ENCODE measurements around the gene ZCCHC13. TPM values are rescaled to one million over a fixed set of nuclear protein-coding genes. Genes with fewer than 3 reads are reported as not detected.

The ZCCHC13 gene
- total and polyA plus RNA-seq, 2 of the 13 experiments (the other 11 are each of a cell fraction or from before 2014, with no cell fraction given) = not detected

DNA sequence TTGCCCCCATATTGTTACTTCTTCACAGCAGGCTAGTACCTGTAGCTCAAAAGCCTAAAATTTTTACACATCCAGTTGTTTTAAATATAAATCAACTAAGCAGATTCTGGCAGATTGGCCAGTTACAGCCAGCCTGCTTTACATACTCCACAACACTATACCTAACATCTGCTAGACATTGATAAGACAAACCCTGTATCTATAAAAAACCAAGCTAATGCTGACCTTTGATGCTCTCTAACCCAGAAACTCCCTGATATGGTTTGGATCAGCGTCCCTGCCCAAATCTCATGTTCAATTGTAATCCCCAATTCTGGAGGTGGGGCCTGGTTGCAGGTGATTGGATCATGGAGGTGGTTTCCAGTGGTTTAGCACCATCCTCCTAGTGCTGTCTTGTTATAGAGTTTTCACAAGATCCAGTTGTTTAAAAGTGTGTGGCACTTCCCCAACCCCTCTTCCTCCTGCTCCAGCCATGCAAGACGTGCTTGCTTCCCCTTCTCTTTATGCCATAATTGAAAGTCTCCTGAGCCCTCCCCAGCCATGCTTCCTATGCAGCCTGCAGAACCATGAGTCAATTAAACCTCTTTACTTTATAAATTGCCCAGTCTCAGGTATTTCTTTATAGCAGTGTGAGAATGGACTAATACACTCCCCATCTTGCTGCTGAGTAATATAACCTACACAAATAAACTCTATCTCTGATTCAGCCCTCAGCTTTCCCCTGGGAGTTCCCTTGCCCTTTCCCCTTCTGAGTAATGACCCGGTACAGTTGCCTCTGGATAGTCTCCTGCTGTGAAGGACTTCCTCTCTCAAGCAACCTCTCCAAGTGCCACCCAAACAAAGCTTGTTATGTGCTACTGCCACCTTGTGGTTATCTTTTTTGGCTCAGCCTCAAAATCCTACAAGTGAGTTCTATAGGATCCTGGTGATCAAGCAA, 39.6 kb downstream of the ZCCHC13 start:
- peak; percentile 82 for ATAC-seq
- in situ Hi-C loops (cut with HindIII; ENCODE audit: extremely low pct_ligation_motif_present, low pct_unique_long_range_greater_than_20kb) = loop anchor here (10.0 kb wide), 1 partner anchor 489 kb away; the partner anchor contains the start of gene XIST
- whole genome bisulfite sequencing (ENCODE audit: low lambda C conversion rate) = 44% methylated on average over 2 of the region's 3 CpGs
- TF ChIP-seq ZNF746 (CRISPR knock-in tag; IDR thresholded peaks at IDR 0.05) (no peak), PHF20 (CRISPR knock-in tag; IDR thresholded peaks at IDR 0.05) (no peak), RFXAP (CRISPR knock-in tag; IDR thresholded peaks at IDR 0.05; ENCODE audit: borderline replicate concordance) (no peak), ZIK1 (CRISPR knock-in tag; IDR thresholded peaks at IDR 0.05; ENCODE audit: borderline replicate concordance, low read depth) (no peak), TBX3 (IDR thresholded peaks at IDR 0.05; ENCODE audit: borderline replicate concordance) (no peak), STAG1 (CRISPR knock-in tag; IDR thresholded peaks at IDR 0.05) (peak; percentile 73), ZNF850 (CRISPR knock-in tag; conservative IDR thresholded peaks at IDR 0.05) (no peak), ZNF816 (CRISPR knock-in tag; IDR thresholded peaks at IDR 0.05; ENCODE audit: borderline replicate concordance) (no peak), SRSF4 (IDR thresholded peaks at IDR 0.05; ENCODE audit: low read depth, low read length, poor library complexity, severe bottlenecking) (no peak), ZSCAN25 (CRISPR knock-in tag; IDR thresholded peaks at IDR 0.05) (no peak), ZNF616 (CRISPR knock-in tag; IDR thresholded peaks at IDR 0.05; ENCODE audit: low read depth) (no peak), SMAD3 (CRISPR knock-in tag; IDR thresholded peaks at IDR 0.05) (no peak), SMC3 (IDR thresholded peaks at IDR 0.05; ENCODE audit: low read length) (peak; percentile 62)
- TF ChIP-seq, protein P1, sequence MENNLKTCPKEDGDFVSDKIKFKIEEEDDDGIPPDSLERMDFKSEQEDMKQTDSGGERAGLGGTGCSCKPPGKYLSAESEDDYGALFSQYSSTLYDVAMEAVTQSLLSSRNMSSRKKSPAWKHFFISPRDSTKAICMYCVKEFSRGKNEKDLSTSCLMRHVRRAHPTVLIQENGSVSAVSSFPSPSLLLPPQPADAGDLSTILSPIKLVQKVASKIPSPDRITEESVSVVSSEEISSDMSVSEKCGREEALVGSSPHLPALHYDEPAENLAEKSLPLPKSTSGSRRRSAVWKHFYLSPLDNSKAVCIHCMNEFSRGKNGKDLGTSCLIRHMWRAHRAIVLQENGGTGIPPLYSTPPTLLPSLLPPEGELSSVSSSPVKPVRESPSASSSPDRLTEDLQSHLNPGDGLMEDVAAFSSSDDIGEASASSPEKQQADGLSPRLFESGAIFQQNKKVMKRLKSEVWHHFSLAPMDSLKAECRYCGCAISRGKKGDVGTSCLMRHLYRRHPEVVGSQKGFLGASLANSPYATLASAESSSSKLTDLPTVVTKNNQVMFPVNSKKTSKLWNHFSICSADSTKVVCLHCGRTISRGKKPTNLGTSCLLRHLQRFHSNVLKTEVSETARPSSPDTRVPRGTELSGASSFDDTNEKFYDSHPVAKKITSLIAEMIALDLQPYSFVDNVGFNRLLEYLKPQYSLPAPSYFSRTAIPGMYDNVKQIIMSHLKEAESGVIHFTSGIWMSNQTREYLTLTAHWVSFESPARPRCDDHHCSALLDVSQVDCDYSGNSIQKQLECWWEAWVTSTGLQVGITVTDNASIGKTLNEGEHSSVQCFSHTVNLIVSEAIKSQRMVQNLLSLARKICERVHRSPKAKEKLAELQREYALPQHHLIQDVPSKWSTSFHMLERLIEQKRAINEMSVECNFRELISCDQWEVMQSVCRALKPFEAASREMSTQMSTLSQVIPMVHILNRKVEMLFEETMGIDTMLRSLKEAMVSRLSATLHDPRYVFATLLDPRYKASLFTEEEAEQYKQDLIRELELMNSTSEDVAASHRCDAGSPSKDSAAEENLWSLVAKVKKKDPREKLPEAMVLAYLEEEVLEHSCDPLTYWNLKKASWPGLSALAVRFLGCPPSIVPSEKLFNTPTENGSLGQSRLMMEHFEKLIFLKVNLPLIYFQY (CRISPR knock-in tag; IDR thresholded peaks at IDR 0.05; ENCODE audit: borderline replicate concordance) = no peak
- TF ChIP-seq, protein P2, sequence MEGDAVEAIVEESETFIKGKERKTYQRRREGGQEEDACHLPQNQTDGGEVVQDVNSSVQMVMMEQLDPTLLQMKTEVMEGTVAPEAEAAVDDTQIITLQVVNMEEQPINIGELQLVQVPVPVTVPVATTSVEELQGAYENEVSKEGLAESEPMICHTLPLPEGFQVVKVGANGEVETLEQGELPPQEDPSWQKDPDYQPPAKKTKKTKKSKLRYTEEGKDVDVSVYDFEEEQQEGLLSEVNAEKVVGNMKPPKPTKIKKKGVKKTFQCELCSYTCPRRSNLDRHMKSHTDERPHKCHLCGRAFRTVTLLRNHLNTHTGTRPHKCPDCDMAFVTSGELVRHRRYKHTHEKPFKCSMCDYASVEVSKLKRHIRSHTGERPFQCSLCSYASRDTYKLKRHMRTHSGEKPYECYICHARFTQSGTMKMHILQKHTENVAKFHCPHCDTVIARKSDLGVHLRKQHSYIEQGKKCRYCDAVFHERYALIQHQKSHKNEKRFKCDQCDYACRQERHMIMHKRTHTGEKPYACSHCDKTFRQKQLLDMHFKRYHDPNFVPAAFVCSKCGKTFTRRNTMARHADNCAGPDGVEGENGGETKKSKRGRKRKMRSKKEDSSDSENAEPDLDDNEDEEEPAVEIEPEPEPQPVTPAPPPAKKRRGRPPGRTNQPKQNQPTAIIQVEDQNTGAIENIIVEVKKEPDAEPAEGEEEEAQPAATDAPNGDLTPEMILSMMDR (CRISPR knock-in tag; IDR thresholded peaks at IDR 0.05) = peak; percentile 75
- TF ChIP-seq, protein P3, sequence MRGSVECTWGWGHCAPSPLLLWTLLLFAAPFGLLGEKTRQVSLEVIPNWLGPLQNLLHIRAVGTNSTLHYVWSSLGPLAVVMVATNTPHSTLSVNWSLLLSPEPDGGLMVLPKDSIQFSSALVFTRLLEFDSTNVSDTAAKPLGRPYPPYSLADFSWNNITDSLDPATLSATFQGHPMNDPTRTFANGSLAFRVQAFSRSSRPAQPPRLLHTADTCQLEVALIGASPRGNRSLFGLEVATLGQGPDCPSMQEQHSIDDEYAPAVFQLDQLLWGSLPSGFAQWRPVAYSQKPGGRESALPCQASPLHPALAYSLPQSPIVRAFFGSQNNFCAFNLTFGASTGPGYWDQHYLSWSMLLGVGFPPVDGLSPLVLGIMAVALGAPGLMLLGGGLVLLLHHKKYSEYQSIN (CRISPR knock-in tag; IDR thresholded peaks at IDR 0.05; ENCODE audit: borderline replicate concordance) = no peak

More for the DNA sequence above, 39.6 kb downstream of the ZCCHC13 start:
- H3K36me3 ChIP-seq (replicated peaks in 1 of 2; ENCODE audit: control insufficient read depth in 1 of 2, insufficient read depth in 2 of 2, low read length in 2 of 2) = no peaks in the 10 kb centered on the region
- no peaks in the 10 kb centered on the region for H4K20me1 ChIP-seq (ENCODE audit: insufficient read depth, low read length)
- FAIRE-seq = peak; percentile 94
- H3K79me2 ChIP-seq (ENCODE audit: insufficient read depth, low read length) = no peaks in the 10 kb centered on the region
- DNase-seq (ENCODE audit: low spot score) = peak; percentile 60
- H3K4me1 ChIP-seq (ENCODE audit: insufficient read depth, low read length) = no peaks in the 10 kb centered on the region
- no peak overlapping the region for H3K27ac ChIP-seq (ENCODE audit: extremely low read length, insufficient read depth, low read length)
- H3K4me3 ChIP-seq (replicated peaks in 1 of 3; ENCODE audit: insufficient read depth in 1 of 3, low read depth in 2 of 3, low read length in 3 of 3) = no peak overlapping the region
- H3K4me2 ChIP-seq (ENCODE audit: low read depth, low read length) = no peak overlapping the region
- H3K9ac ChIP-seq (ENCODE audit: insufficient read depth, low read depth, low read length) = no peak overlapping the region
- no TSS peak for BruUV-seq (replicated peaks)
- H3K9me3 ChIP-seq (ENCODE audit: low read length) = no peaks in the 10 kb centered on the region
- no peak overlapping the region for H2AFZ ChIP-seq (ENCODE audit: low read length)
- intact Hi-C loops (cut with micrococcal nuclease; ENCODE audit: unreplicated experiment) = loop anchor here (1.0 to 10.0 kb wide), 3 partner anchors 49 to 488 kb away; no protein-coding TSS in a partner anchor
- H3K27me3 ChIP-seq (ENCODE audit: control insufficient read depth in 1 of 2, insufficient read depth in 2 of 2, low read length in 2 of 2) = no peaks in the 10 kb centered on the region
- ChIA-PET POLR2A (no interaction called here), CTCF (ENCODE audit: low intra/inter-chr PET ratio, low total read pairs) (interaction anchor here (1.2 kb wide), 1 partner anchor 488 kb away, joined by 5 read pairs; no protein-coding TSS in a partner anchor)
